NCI-H748 treated with DMSO at 0.1 percent for 48 hours (cell line): ENCODE results near the gene MANF.

Source experiments
- DNase-seq: peaks from one replicate; lab custom pipeline; 2025; lab: John Stamatoyannopoulos, UW

MANF gene

GRCh38 chr3:51390246-51391074 is 5.4 kb downstream of the MANF start:
- DNase-seq = no peak

- DNase-seq = peak; percentile 78
Observed at GRCh38 chr3:51391075-51391565, 6.0 kb downstream of the MANF start, which contains the start of gene RBM15B. Gene RBM15B (plus strand): TSS chr3:51391285. CDS start chr3:51391400, 115 bp downstream.

GRCh38 chr3:51391566-51392354 is 6.7 kb downstream of the MANF start:
- no peak for DNase-seq

GRCh38 chr3:51392355-51393133 is 7.5 kb downstream of the MANF start:
- DNase-seq = no peak

GRCh38 chr3:51393134-51393495 is 8.0 kb downstream of the MANF start:
- no peak for DNase-seq

GRCh38 chr3:51393564-51393963 is 8.5 kb downstream of the MANF start:
- no peak for DNase-seq

GRCh38 chr3:51394541-51394940 is 9.4 kb downstream of the MANF start:
- DNase-seq = no peak

GRCh38 chr3:51395493-51396213 is 10.6 kb downstream of the MANF start:
- DNase-seq = no peak

- DNase-seq = no peak
Observed at GRCh38 chr3:51396401-51396800, 11.3 kb downstream of the MANF start.

- DNase-seq = no peak
Observed at GRCh38 chr3:51397392-51397791, 12.3 kb downstream of the MANF start.

- DNase-seq = no peak
Observed at GRCh38 chr3:51398595-51399310, 13.7 kb downstream of the MANF start.

- DNase-seq = no peak
Observed at GRCh38 chr3:51400166-51400565, 15.1 kb downstream of the MANF start.

- DNase-seq = no peak
Observed at GRCh38 chr3:51401735-51402134, 16.6 kb downstream of the MANF start.

- no peak for DNase-seq
Observed at GRCh38 chr3:51403675-51404074, 18.6 kb downstream of the MANF start.

GRCh38 chr3:51408021-51408420 is 22.9 kb downstream of the MANF start:
- DNase-seq = no peak

GRCh38 chr3:51408813-51409212 is 23.7 kb downstream of the MANF start:
- no peak for DNase-seq

- DNase-seq = no peak
Observed at GRCh38 chr3:51422211-51422610, 37.1 kb downstream of the MANF start.

GRCh38 chr3:51426921-51427320 is 41.8 kb downstream of the MANF start:
- DNase-seq = no peak

GRCh38 chr3:51429138-51429537 is 44.0 kb downstream of the MANF start:
- no peak for DNase-seq

- no peak for DNase-seq
Observed at GRCh38 chr3:51434110-51434509, 49.0 kb downstream of the MANF start.

- no peak for DNase-seq
Observed at GRCh38 chr3:51434746-51435327, 49.7 kb downstream of the MANF start.
